ENCODE measurements around the gene SLC20A1.

SLC20A1 gene

DNA sequence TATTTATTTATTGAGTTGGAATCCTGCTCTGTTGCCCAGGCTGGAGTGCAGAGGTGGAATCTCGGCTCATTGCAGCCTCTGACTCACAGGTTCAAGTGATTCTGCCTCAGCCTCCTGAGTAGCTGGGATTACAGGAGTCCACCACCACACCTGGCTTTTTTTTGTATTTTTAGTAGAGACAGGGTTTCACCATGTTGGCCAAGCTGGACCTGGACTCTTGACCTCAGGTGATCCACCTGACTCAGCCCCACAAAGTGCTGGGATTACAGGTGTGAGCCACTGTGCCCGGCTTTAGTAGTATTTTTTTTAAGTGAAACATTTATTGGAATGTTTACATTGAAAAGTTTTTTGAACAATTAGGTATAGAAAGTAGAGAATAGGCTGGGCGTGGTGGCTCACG lies 23.9 kb downstream of the SLC20A1 start:
- Histone ChIP-seq H3K9ac (ENCODE audit: low read length) (no peak overlapping the region), H2AFZ (ENCODE audit: low read depth, low read length, severe bottlenecking) (no peak overlapping the region), H3K27me3 (ENCODE audit: low read length) (no peaks in the 10 kb centered on the region), H3K36me3 (ENCODE audit: low read length) (no peaks in the 10 kb centered on the region), H4K20me1 (ENCODE audit: low read depth, low read length) (no peaks in the 10 kb centered on the region), H3K9me3 (ENCODE audit: insufficient read depth, low read length) (no peaks in the 10 kb centered on the region), H3K79me2 (ENCODE audit: insufficient read depth, low read length) (no peaks in the 10 kb centered on the region), H3K4me2 (ENCODE audit: low read depth, low read length, poor library complexity, severe bottlenecking) (no peak overlapping the region), H3K9me2 (replicated peaks; ENCODE audit: insufficient read depth, low read length) (no peaks in the 10 kb centered on the region), H3K4me3 (ENCODE audit: insufficient read depth, low read length, poor library complexity, severe bottlenecking) (no peak overlapping the region), H3K27ac (ENCODE audit: low read depth, low read length) (no peak overlapping the region), H3F3A (ENCODE audit: insufficient read depth) (peaks cover 12% of the 10 kb centered on the region; the same call in 1 of the 2 replicates)
- TF ChIP-seq EZH2phosphoT487 (conservative IDR thresholded peaks at IDR 0.05; ENCODE audit: low read length) = no peak
- TF ChIP-seq, protein P1, sequence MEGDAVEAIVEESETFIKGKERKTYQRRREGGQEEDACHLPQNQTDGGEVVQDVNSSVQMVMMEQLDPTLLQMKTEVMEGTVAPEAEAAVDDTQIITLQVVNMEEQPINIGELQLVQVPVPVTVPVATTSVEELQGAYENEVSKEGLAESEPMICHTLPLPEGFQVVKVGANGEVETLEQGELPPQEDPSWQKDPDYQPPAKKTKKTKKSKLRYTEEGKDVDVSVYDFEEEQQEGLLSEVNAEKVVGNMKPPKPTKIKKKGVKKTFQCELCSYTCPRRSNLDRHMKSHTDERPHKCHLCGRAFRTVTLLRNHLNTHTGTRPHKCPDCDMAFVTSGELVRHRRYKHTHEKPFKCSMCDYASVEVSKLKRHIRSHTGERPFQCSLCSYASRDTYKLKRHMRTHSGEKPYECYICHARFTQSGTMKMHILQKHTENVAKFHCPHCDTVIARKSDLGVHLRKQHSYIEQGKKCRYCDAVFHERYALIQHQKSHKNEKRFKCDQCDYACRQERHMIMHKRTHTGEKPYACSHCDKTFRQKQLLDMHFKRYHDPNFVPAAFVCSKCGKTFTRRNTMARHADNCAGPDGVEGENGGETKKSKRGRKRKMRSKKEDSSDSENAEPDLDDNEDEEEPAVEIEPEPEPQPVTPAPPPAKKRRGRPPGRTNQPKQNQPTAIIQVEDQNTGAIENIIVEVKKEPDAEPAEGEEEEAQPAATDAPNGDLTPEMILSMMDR (IDR thresholded peaks at IDR 0.05; ENCODE audit: insufficient read depth, low read length, poor library complexity, severe bottlenecking) = no peak

DNA sequence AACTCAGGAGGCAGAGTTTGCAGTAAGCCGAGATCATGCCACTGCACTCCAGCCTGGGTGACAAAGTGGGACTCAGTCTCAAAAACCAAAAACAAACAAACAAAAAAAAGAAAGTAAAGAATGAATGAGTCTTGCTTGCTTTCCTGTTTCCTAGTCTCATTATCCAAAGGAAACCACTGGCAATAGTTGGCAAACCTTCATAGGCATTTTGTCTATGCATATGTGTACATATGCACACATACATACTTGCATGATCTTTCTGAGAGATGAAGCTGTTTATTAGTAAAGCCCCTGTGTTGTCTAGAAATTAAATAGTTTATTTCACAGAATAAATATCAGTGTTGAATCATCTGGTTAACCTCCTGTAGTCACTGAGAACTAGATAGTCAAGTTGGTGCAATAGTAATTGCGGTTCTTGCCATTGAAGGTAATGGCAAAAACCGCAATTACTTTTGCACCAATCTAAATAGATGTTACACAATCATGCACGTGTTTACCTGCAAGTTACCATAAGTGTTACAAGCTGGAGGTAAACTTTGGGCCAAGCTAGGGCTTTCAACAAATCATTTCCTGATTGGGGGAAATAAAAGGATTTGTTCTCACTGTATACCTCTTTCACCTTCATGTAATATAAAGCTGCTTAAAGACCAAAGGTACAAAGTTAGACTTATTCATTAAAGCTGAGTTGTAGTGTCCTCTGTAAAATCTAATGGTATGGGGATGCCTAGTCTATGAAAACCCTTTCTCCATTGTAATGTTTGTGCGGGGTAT lies 24.7 kb downstream of the SLC20A1 start:
- Histone ChIP-seq H3F3A (ENCODE audit: insufficient read depth) (peaks cover 10% of the 10 kb centered on the region; the same call in 1 of the 2 replicates), H3K27ac (ENCODE audit: low read depth, low read length) (no peak overlapping the region), H4K20me1 (ENCODE audit: low read depth, low read length) (no peaks in the 10 kb centered on the region), H3K4me3 (ENCODE audit: insufficient read depth, low read length, poor library complexity, severe bottlenecking) (no peak overlapping the region), H3K9ac (ENCODE audit: low read length) (no peak overlapping the region), H3K9me2 (replicated peaks; ENCODE audit: insufficient read depth, low read length) (no peaks in the 10 kb centered on the region), H2AFZ (ENCODE audit: low read depth, low read length, severe bottlenecking) (no peak overlapping the region), H3K9me3 (ENCODE audit: insufficient read depth, low read length) (no peaks in the 10 kb centered on the region), H3K4me2 (ENCODE audit: low read depth, low read length, poor library complexity, severe bottlenecking) (no peak overlapping the region), H3K79me2 (ENCODE audit: insufficient read depth, low read length) (no peaks in the 10 kb centered on the region), H3K27me3 (ENCODE audit: low read length) (no peaks in the 10 kb centered on the region), H3K36me3 (ENCODE audit: low read length) (no peaks in the 10 kb centered on the region)
- TF ChIP-seq, protein P1 (IDR thresholded peaks at IDR 0.05; ENCODE audit: insufficient read depth, low read length, poor library complexity, severe bottlenecking) = no peak
- TF ChIP-seq EZH2phosphoT487 (conservative IDR thresholded peaks at IDR 0.05; ENCODE audit: low read length) = no peak

DNA sequence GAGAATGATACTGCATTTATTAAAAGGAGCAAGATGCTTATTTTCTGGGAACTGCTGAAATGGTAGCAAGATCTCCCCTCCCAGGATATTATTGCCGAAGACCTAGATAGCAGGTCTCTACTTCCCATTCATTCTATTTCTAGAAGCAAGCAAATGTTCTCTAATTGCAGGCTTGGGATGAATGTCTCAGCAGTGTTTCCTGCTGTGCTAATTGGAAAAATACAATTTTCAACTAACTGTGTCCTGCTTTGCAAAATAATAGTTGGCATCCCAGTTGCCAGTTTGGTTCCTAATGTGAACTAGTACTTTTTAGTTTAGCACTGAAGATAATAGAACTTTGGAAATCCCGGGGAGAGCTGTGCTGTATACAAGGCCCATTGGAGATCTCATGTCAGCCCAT lies 26.1 kb downstream of the SLC20A1 start:
- H3K27ac ChIP-seq (ENCODE audit: low read depth, low read length) = no peak overlapping the region
- TF ChIP-seq, protein P1 (IDR thresholded peaks at IDR 0.05; ENCODE audit: insufficient read depth, low read length, poor library complexity, severe bottlenecking) = no peak
- TF ChIP-seq EZH2phosphoT487 (conservative IDR thresholded peaks at IDR 0.05; ENCODE audit: low read length) = no peak
- no peak overlapping the region for H2AFZ ChIP-seq (ENCODE audit: low read depth, low read length, severe bottlenecking)
- H4K20me1 ChIP-seq (ENCODE audit: low read depth, low read length) = no peaks in the 10 kb centered on the region
- H3K9ac ChIP-seq (ENCODE audit: low read length) = no peak overlapping the region
- no peaks in the 10 kb centered on the region for H3K27me3 ChIP-seq (ENCODE audit: low read length)
- H3K4me2 ChIP-seq (ENCODE audit: low read depth, low read length, poor library complexity, severe bottlenecking) = no peak overlapping the region
- no peaks in the 10 kb centered on the region for H3K36me3 ChIP-seq (ENCODE audit: low read length)
- no peaks in the 10 kb centered on the region for H3K9me3 ChIP-seq (ENCODE audit: insufficient read depth, low read length)
- peaks cover 2% of the 10 kb centered on the region; the same call in 1 of the 2 replicates for H3F3A ChIP-seq (ENCODE audit: insufficient read depth)
- H3K79me2 ChIP-seq (ENCODE audit: insufficient read depth, low read length) = no peaks in the 10 kb centered on the region
- H3K9me2 ChIP-seq (replicated peaks; ENCODE audit: insufficient read depth, low read length) = no peaks in the 10 kb centered on the region
- no peak overlapping the region for H3K4me3 ChIP-seq (ENCODE audit: insufficient read depth, low read length, poor library complexity, severe bottlenecking)

All from SU-DHL-6 (cell line).